CD4-positive, alpha-beta T cell (primary cell): Measurements from ENCODE around the gene RAP1GAP2. TPM values are rescaled to one million over a fixed set of nuclear protein-coding genes. Genes with fewer than 3 reads are reported as not detected.

ENCODE experiments used
- ATAC-seq: fragments of 200-7000 bp; cut with Tn5 transposase; one replicate; pipeline ENCODE4 v1.10.0; 2022; ENCODE audit warnings: mild to moderate bottlenecking; ENCODE audit not compliant: poor library complexity
- CTCF ChIA-PET: fragments of 350-600 bp; sonication (Branson Sonifier 250); formaldehyde crosslinking; loops from one replicate; lab custom pipeline; 2021; ENCODE audit warnings: antibody characterized with exemption, inconsistent platforms; lab: Charles Lee
- POLR2A ChIA-PET: fragments of 350-600 bp; sonication (Branson Sonifier 250); formaldehyde crosslinking; loops from one replicate; lab custom pipeline; 2021; ENCODE audit warnings: antibody characterized with exemption, inconsistent platforms; lab: Charles Lee
- DNase-seq, 14 experiments: peaks; one replicate each; pipeline ENCODE4 v3.0.0-alpha.2; 2013 to 2020; ENCODE audit warnings: mixed read lengths in 2 of 14
- H3K27ac ChIP-seq, 2 donors: one replicate each; pipeline versions ENCODE4 v1.5.1 to v1.7.0; 2013; ENCODE audit warnings: low read length in 2 of 2, low read depth in 1 of 2, mild to moderate bottlenecking in 1 of 2
- H3K27me3 ChIP-seq, 2 experiments: 1 replicate in 1 of 2; 2 replicates in 1 of 2; pipeline versions ENCODE4 v1.6.1 to v1.7.0; 2013; ENCODE audit warnings: low read length in 2 of 2, control low read depth in 1 of 2, mild to moderate bottlenecking in 1 of 2, moderate library complexity in 1 of 2; ENCODE audit not compliant: insufficient read depth in 2 of 2, control insufficient read depth in 1 of 2
- H3K36me3 ChIP-seq: one replicate; pipeline ENCODE4 v1.6.1; 2013; ENCODE audit warnings: low read length, control low read depth; ENCODE audit not compliant: insufficient read depth
- H3K4me1 ChIP-seq: one replicate; pipeline ENCODE4 v1.6.1; 2013; ENCODE audit warnings: low read length, control low read depth; ENCODE audit not compliant: insufficient read depth
- H3K4me3 ChIP-seq: one replicate; pipeline ENCODE4 v1.5.1; 2013; ENCODE audit warnings: mild to moderate bottlenecking, low read length, moderate library complexity
- H3K9me3 ChIP-seq, 2 experiments: 1 replicate in 1 of 2; 2 replicates in 1 of 2; pipeline versions ENCODE4 v1.6.1 to v1.7.0; 2013; ENCODE audit warnings: low read length in 2 of 2, mild to moderate bottlenecking in 2 of 2, control low read depth in 1 of 2, moderate library complexity in 1 of 2; ENCODE audit not compliant: control insufficient read depth in 1 of 2, insufficient read depth in 1 of 2
- H3K27ac Mint-ChIP-seq: one replicate; pipeline ENCODE4 v1.8.0; 2020; ENCODE audit warnings: mixed read lengths
- H3K27me3 Mint-ChIP-seq: one replicate; pipeline ENCODE4 v1.8.0; 2021; ENCODE audit warnings: mixed read lengths
- H3K36me3 Mint-ChIP-seq: one replicate; pipeline ENCODE4 v1.8.0; 2021; ENCODE audit warnings: low read depth, mixed read lengths
- H3K4me1 Mint-ChIP-seq: one replicate; pipeline ENCODE4 v1.8.0; 2021; ENCODE audit warnings: low read depth, mixed read lengths
- H3K4me3 Mint-ChIP-seq: one replicate; pipeline ENCODE4 v1.8.0; 2020; ENCODE audit warnings: mild to moderate bottlenecking, mixed read lengths
- H3K9me3 Mint-ChIP-seq: one replicate; pipeline ENCODE4 v1.8.0; 2020; ENCODE audit warnings: mixed read lengths
- CTCF ChIP-seq: fragments of 200-600 bp; IDR thresholded peaks from one replicate; pipeline ENCODE4 v1.8.0; 2022; ENCODE audit warnings: antibody characterized with exemption, mild to moderate bottlenecking
- intact Hi-C, 2 experiments: fragments of 100-400 bp; cut with DNase I in 1 of 2; cut with micrococcal nuclease in 1 of 2; formaldehyde crosslinking; loops; one replicate each; pipeline versions ENCODE4 v1.15.1 to v1.9.0; 2023 to 2025; cut with DNase I, micrococcal nuclease
- total RNA-seq, 174 experiments: library from RNA in 2 of 174; stranded (reverse) in 2 of 174; gene quantifications; one replicate each; pipeline ENCODE4 v1.2.3 and lab custom pipeline; 2021 to 2026

The RAP1GAP2 gene
- total RNA-seq, 2 experiments from 2014 or later: 46.3 to 49.7 TPM

- POLR2A ChIA-PET: no interaction called here
- no peak overlapping the region for H3K4me3 Mint-ChIP-seq
- H3K4me1 Mint-ChIP-seq: peaks cover 11% of the 10 kb centered on the region
- ATAC-seq: no peak
- H3K27me3 ChIP-seq: no peaks in the 10 kb centered on the region
- no peaks in the 10 kb centered on the region for H3K9me3 ChIP-seq
- no peaks in the 10 kb centered on the region for H3K27me3 Mint-ChIP-seq
- peaks cover 17% of the 10 kb centered on the region for H3K36me3 ChIP-seq
- H3K36me3 Mint-ChIP-seq: peaks cover 45% of the 10 kb centered on the region
- no peak overlapping the region for H3K27ac ChIP-seq
- H3K27ac Mint-ChIP-seq: no peak overlapping the region
- H3K9me3 Mint-ChIP-seq: no peaks in the 10 kb centered on the region
- CTCF ChIA-PET: no interaction called here
- intact Hi-C loops: no loop called here
- TF ChIP-seq CTCF: no peak
- H3K4me1 ChIP-seq: peaks cover 3% of the 10 kb centered on the region
- no peak for DNase-seq
- no peak overlapping the region for H3K4me3 ChIP-seq
These were observed 115.0 kb downstream of the RAP1GAP2 start for GRCh38 chr17:2911035-2911754.

GRCh38 chr17:2911755-2912111 is 115.5 kb downstream of the RAP1GAP2 start:
- H3K27ac ChIP-seq: no peak overlapping the region
- H3K36me3 ChIP-seq: peaks cover 13% of the 10 kb centered on the region
- H3K9me3 Mint-ChIP-seq: no peaks in the 10 kb centered on the region
- H3K27me3 Mint-ChIP-seq: no peaks in the 10 kb centered on the region
- intact Hi-C loops: no loop called here
- H3K9me3 ChIP-seq: no peaks in the 10 kb centered on the region
- POLR2A ChIA-PET: no interaction called here
- peaks cover 11% of the 10 kb centered on the region for H3K4me1 Mint-ChIP-seq
- H3K4me3 Mint-ChIP-seq: no peak overlapping the region
- no peak for DNase-seq
- H3K27ac Mint-ChIP-seq: no peak overlapping the region
- ATAC-seq: no peak
- peaks cover 40% of the 10 kb centered on the region for H3K36me3 Mint-ChIP-seq
- no peak for TF ChIP-seq CTCF
- H3K4me1 ChIP-seq: peaks cover 3% of the 10 kb centered on the region
- H3K4me3 ChIP-seq: no peak overlapping the region
- H3K27me3 ChIP-seq: no peaks in the 10 kb centered on the region
- CTCF ChIA-PET: no interaction called here

GRCh38 chr17:2912754-2913153 is 116.5 kb downstream of the RAP1GAP2 start:
- ChIA-PET POLR2A (no interaction called here), CTCF (no interaction called here)
- Histone ChIP-seq H3K27ac (no peak overlapping the region), H3K36me3 (peaks cover 10% of the 10 kb centered on the region), H3K9me3 (no peaks in the 10 kb centered on the region), H3K4me1 (peaks cover 3% of the 10 kb centered on the region), H3K4me3 (no peak overlapping the region), H3K27me3 (no peaks in the 10 kb centered on the region)
- no peaks in the 10 kb centered on the region for H3K27me3 Mint-ChIP-seq
- intact Hi-C loops: no loop called here
- H3K27ac Mint-ChIP-seq: no peak overlapping the region
- no peak overlapping the region for H3K4me3 Mint-ChIP-seq
- no peak for TF ChIP-seq CTCF
- H3K4me1 Mint-ChIP-seq: peaks cover 4% of the 10 kb centered on the region
- H3K36me3 Mint-ChIP-seq: peaks cover 32% of the 10 kb centered on the region
- no peak for ATAC-seq
- no peak for DNase-seq
- no peaks in the 10 kb centered on the region for H3K9me3 Mint-ChIP-seq
